NCI-H128 (cell line): ENCODE measurements around the gene AAMP.
A peak's percentile ranks its signal among the peaks of the same experiment; 100 is the strongest.

ENCODE experiments used
- DNase-seq: peaks from one replicate; lab custom pipeline; 2025; ENCODE audit not compliant: unreplicated experiment; lab: John Stamatoyannopoulos, UW

AAMP gene

GRCh38 chr2:218224186-218224585, 45.8 kb downstream of the AAMP start:
- no peak for DNase-seq

- DNase-seq: no peak
These were observed 46.9 kb downstream of the AAMP start for GRCh38 chr2:218223046-218223445.

GRCh38 chr2:218221000-218221399, 48.9 kb downstream of the AAMP start:
- no peak for DNase-seq

DNA sequence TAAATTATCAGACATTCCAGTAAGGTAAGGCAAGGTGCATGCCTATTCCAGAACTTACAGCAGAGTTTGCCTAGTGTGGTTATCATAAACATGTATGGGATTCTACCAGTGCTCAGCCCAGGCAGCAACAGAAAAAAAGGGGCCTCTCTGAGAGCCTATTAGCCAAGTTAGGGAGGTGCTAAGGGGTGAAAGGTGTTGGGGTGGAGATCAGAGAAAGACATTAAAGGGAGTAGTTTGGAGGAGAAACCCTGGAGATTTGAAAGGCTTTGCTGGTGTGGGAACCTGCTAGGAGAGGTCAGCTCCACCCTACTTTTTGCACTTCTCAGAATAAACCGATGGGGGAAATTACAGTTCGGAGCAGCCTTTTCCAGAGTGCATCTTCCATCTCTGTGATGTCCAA, 50.0 kb downstream of the AAMP start:
- DNase-seq: no peak

DNA sequence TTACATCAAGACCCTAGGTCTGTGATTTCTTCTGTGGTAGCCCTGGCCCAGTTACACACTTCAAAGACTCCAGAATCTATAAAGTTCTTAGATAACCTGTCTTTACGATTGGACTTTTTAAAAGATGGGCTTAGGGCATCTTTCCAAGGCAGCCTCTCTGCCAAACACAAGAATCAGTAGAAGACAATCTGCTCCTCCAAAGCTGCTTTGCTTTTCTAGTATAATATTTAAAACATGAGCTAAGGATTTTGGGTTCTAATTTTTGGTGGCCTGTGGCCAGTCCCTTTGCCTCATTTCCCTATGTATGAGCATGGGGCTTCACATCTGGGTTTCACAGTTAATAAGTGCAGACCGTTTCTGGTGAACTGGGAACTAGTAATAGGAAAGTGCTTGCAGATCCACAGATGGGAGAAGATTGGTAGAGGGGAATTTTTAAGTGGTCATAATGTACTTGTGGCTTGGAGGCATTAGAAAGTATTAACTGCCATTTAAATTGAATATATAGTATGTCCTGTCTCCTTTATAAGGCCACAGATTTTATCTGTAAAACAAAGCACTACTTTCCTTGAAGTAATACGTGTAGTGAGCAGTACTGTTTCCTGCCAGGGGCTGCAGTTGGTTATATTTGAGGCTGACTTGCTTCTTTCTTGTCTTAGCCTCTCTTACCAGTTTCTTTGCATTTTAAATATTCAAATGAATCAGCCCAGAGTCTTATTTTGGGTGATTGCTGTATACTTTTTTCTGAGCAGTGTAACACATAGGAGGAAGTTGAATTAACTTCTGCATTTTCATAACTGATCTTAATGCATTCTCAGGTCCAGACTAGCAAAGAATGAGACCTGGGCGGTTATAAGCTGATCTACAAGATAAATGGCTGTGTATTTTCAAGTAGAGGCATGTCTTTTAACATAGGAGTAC, 51.4 kb downstream of the AAMP start:
- DNase-seq: no peak

DNA sequence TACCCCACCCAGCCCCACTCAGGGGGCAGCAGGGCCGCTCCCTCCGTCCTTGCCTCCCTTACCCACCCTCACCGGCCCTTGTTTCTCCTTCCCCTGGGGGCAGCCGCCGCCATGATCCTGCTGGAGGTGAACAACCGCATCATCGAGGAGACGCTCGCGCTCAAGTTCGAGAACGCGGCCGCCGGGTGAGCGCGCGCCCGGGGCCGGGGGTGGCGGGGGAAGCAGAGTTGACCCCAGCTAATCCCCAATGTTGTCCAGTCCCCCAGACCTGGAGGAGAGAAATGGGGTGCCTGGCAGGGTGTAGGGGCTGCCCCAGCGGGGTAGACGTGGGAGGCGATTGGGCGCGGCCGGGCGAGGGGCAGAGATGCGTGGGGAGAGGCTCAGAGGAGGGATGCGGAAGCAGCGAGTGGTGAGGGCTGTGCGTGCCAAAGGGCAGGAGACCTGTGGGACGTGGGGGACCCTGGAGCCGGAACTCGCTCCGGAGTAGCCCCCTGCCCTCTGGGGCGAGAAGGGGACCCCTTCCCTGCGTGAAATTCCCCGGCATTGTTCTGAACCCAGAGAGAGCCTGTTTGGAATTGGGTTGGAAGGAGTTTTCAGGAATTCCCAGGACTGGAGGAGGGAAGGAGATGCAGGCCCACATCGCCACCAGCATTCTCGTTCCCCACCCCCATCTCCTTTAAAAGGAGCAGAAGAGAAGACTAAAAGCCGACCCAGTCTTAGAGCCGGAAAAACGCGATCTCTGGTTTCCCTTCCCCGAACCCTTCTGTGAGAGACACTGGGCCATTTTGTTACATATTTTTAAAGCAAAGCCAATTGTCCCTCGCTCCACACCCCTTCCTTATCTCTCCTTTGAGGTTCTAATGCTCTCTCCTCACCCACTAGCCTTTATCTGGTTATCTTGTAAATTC, 52.3 kb downstream of the AAMP start:
- no peak for DNase-seq

DNA sequence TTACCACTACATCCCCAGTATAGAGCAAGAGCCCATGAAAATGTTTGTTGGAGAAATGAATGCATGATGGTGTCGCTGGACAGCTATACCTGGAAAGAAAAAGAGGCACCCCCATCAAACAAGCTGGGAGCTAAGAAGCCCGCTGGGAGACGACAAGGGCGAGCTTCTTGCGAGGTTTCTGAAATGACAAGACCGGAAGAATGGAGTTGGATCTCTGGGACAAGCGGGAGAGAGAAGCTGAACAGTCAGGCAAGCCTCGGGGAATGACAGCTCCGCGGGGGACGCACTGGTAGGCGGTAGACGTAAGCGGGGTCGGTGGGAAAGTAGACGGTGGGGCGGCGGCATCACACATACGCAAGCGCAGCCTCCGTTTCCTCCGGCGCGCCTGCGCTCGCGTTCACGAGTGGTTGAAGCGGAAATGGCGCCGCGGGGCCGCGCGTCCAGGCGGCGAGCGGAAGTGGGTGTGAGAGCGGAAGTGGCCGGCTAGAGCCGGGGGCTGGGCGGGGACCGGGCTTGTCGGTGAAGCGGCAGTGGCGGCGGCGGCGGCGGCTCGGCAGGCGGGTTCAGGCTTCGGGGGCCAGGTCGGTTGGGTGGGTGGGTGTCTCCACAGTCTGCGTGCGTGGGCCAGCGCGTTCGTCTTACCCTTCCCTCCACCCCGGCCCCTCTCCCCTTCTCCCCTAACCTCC, 53.1 kb downstream of the AAMP start, which contains the start of gene ARPC2:
Gene ARPC2 (plus strand): TSS at position 516 of the 686 bp plus-strand sequence. CDS start 282 bp downstream, outside the sequence.
- DNase-seq: peak; percentile 65

GRCh38 chr2:218216336-218216673, 53.6 kb downstream of the AAMP start:
- no peak for DNase-seq
